Ishikawa (cell line): ENCODE results near the gene DNAH8.

ENCODE experiments used
- CREB1 ChIP-seq: IDR thresholded peaks from 2 replicates; pipeline ENCODE4 v1.6.1; 2012; ENCODE audit warnings: low read depth
- EP300 ChIP-seq: IDR thresholded peaks from 2 replicates; pipeline ENCODE4 v1.6.1; 2012; ENCODE audit warnings: borderline replicate concordance
- REST ChIP-seq: IDR thresholded peaks from 2 replicates; pipeline ENCODE4 v1.6.1; 2012; ENCODE audit warnings: low read depth, mild to moderate bottlenecking
- TAF1 ChIP-seq: IDR thresholded peaks from 2 replicates; pipeline ENCODE4 v1.6.1; 2012; ENCODE audit warnings: low read depth, mild to moderate bottlenecking
- TEAD4 ChIP-seq: IDR thresholded peaks from 2 replicates; pipeline ENCODE4 v1.6.1; 2012
- YY1 ChIP-seq: IDR thresholded peaks from 2 replicates; pipeline ENCODE4 v1.6.1; 2012; ENCODE audit warnings: low read depth
- TF ChIP-seq, protein P1 (sequence below): IDR thresholded peaks from 2 replicates; pipeline ENCODE4 v1.6.1; 2012

GRCh38 chr6:38715016-38715689 lies at the start of gene DNAH8:
- TF ChIP-seq REST (no peak), TAF1 (no peak), CREB1 (no peak), EP300 (no peak), YY1 (no peak), TEAD4 (no peak)
- TF ChIP-seq, protein P1, sequence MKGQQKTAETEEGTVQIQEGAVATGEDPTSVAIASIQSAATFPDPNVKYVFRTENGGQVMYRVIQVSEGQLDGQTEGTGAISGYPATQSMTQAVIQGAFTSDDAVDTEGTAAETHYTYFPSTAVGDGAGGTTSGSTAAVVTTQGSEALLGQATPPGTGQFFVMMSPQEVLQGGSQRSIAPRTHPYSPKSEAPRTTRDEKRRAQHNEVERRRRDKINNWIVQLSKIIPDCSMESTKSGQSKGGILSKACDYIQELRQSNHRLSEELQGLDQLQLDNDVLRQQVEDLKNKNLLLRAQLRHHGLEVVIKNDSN, result no peak
